ENCODE data around the gene PDE6D. TPM values are rescaled to one million over a fixed set of nuclear protein-coding genes. Genes with fewer than 3 reads are reported as not detected.

PDE6D gene
- total and polyA plus RNA-seq, 2 of the 13 experiments (the other 11 are each of a cell fraction or from before 2014, with no cell fraction given), result 14.1 to 23.2 TPM

GRCh38 chr2:231706731-231707624 is 74.1 kb downstream of the PDE6D start (continued):
- TF ChIP-seq CEBPB (IDR thresholded peaks at IDR 0.05; ENCODE audit: borderline replicate concordance, low read depth, low read length) (no peak), XBP1 (CRISPR knock-in tag; IDR thresholded peaks at IDR 0.05) (no peak), SATB2 (CRISPR knock-in tag; IDR thresholded peaks at IDR 0.05) (no peak; the same call in 1 of the 2 replicates), TFAP4 (IDR thresholded peaks at IDR 0.05; ENCODE audit: borderline replicate concordance, low read depth) (no peak), SIN3B (IDR thresholded peaks at IDR 0.05; ENCODE audit: low read length) (no peak), ZNF232 (CRISPR knock-in tag; IDR thresholded peaks at IDR 0.05; ENCODE audit: borderline replicate concordance) (peak; percentile 49; the same call in 1 of the 2 replicates), NFE2L2 (IDR thresholded peaks at IDR 0.05; ENCODE audit: low read length) (no peak), USF2 (IDR thresholded peaks at IDR 0.05; ENCODE audit: low read depth, low read length) (no peak), USF2 (CRISPR knock-in tag; IDR thresholded peaks at IDR 0.05; ENCODE audit: borderline replicate concordance) (no peak), CREB1 (IDR thresholded peaks at IDR 0.05) (peak; percentile 73), CREB1 (CRISPR knock-in tag; IDR thresholded peaks at IDR 0.05) (peak; percentile 90), CBX1 (IDR thresholded peaks at IDR 0.05; ENCODE audit: low read depth) (no peak), SIX4 (CRISPR knock-in tag; IDR thresholded peaks at IDR 0.05) (no peak), ZNF674 (CRISPR knock-in tag; IDR thresholded peaks at IDR 0.05; ENCODE audit: low read depth) (no peak), ZNF75D (CRISPR knock-in tag; IDR thresholded peaks at IDR 0.05; ENCODE audit: borderline replicate concordance) (no peak), LRRFIP1 (CRISPR knock-in tag; conservative IDR thresholded peaks at IDR 0.05) (no peak), GPN1 (CRISPR knock-in tag; IDR thresholded peaks at IDR 0.05; ENCODE audit: borderline replicate concordance) (no peak), SIX1 (CRISPR knock-in tag; IDR thresholded peaks at IDR 0.05; ENCODE audit: borderline replicate concordance) (no peak), HOXA3 (CRISPR knock-in tag; IDR thresholded peaks at IDR 0.05) (peak; percentile 96), SRSF4 (IDR thresholded peaks at IDR 0.05; ENCODE audit: low read depth, low read length, poor library complexity, severe bottlenecking) (no peak), PRMT3 (CRISPR knock-in tag; IDR thresholded peaks at IDR 0.05; ENCODE audit: borderline replicate concordance, low read depth) (peak; percentile 82; the same call in 1 of the 2 replicates), ZNF670 (CRISPR knock-in tag; IDR thresholded peaks at IDR 0.05; ENCODE audit: borderline replicate concordance) (no peak), DPF2 (CRISPR knock-in tag; IDR thresholded peaks at IDR 0.05; ENCODE audit: borderline replicate concordance, low read depth) (no peak), LBX2 (CRISPR knock-in tag; IDR thresholded peaks at IDR 0.05; ENCODE audit: borderline replicate concordance) (no peak)
